ENCODE measurements around the gene MTMR12.

DNA sequence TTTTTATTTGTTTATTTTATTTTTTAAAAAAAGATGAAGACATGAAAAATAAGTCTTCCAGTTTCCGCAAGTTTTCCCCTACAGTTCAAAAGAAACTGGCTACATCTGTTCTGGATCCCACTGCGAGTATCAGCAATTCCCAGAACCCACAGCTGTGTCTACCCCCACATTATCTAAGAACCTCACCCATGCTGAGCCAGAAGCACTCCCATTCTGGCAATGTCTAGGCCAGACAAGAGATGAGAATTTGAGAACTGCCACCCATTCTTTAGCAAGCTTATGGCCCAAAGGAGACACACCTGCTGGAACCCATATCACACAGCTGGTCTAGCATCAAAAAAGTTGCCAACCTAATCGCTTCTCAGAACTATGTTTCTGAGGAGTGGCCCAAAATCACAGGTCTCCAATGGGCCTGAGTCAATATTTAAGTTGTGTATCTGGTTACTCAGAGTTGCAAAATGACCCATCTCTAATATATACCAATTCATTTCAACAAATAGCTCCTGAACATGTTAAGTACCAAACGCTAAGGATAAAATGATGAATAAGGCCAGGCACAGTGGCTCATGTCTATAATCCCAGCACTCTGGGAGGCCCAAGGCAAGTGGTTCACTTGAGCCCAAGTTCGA lies 27.1 kb downstream of the MTMR12 start:
- TF ChIP-seq, protein P1, sequence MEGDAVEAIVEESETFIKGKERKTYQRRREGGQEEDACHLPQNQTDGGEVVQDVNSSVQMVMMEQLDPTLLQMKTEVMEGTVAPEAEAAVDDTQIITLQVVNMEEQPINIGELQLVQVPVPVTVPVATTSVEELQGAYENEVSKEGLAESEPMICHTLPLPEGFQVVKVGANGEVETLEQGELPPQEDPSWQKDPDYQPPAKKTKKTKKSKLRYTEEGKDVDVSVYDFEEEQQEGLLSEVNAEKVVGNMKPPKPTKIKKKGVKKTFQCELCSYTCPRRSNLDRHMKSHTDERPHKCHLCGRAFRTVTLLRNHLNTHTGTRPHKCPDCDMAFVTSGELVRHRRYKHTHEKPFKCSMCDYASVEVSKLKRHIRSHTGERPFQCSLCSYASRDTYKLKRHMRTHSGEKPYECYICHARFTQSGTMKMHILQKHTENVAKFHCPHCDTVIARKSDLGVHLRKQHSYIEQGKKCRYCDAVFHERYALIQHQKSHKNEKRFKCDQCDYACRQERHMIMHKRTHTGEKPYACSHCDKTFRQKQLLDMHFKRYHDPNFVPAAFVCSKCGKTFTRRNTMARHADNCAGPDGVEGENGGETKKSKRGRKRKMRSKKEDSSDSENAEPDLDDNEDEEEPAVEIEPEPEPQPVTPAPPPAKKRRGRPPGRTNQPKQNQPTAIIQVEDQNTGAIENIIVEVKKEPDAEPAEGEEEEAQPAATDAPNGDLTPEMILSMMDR (IDR thresholded peaks at IDR 0.05; ENCODE audit: low read depth, low read length): no peak
- no peak for TF ChIP-seq EZH2phosphoT487 (IDR thresholded peaks at IDR 0.05; ENCODE audit: low read depth)

Measured in OCI-LY3 (cell line).